OCI-LY1 (cell line): Measurements from ENCODE around the gene HYKK.

Source experiments
- H2AFZ ChIP-seq: fragments of 200-600 bp; sonication (generic), shearing (Covaris generic); 2 replicates; pipeline ENCODE4 v1.6.0; 2014; ENCODE audit warnings: antibody characterized with exemption, mild to moderate bottlenecking, low read length
- H3F3A ChIP-seq: fragments of 200-600 bp; sonication (generic), shearing (Covaris generic); 2 replicates; pipeline ENCODE4 v1.6.0; 2014; ENCODE audit warnings: mild to moderate bottlenecking, antibody characterized with exemption, low read length, moderate library complexity; ENCODE audit not compliant: insufficient read depth
- H3K27ac ChIP-seq: fragments of 200-600 bp; sonication (generic); 2 replicates; pipeline ENCODE4 v1.5.1; 2014; ENCODE audit warnings: low read length, mixed run types, mild to moderate bottlenecking, low read depth; ENCODE audit not compliant: poor library complexity, severe bottlenecking
- H3K27me3 ChIP-seq: fragments of 200-600 bp; sonication (generic); 2 replicates; pipeline ENCODE4 v1.6.0; 2014; ENCODE audit warnings: antibody characterized with exemption, mild to moderate bottlenecking, low read length, moderate library complexity; ENCODE audit not compliant: insufficient read depth
- H3K36me3 ChIP-seq: fragments of 200-600 bp; sonication (generic); 2 replicates; pipeline ENCODE4 v1.6.1; 2014; ENCODE audit warnings: mild to moderate bottlenecking, antibody characterized with exemption, low read length, moderate library complexity, mixed read lengths; ENCODE audit not compliant: insufficient read depth
- H3K4me1 ChIP-seq: fragments of 200-600 bp; sonication (generic); 2 replicates; pipeline ENCODE4 v1.5.1; 2014; ENCODE audit warnings: mild to moderate bottlenecking, low read length, moderate library complexity; ENCODE audit not compliant: insufficient read depth, severe bottlenecking
- H3K4me2 ChIP-seq: fragments of 200-600 bp; sonication (generic), shearing (Covaris generic); 2 replicates; pipeline ENCODE4 v1.6.1; 2014; ENCODE audit warnings: low read length
- H3K4me3 ChIP-seq: fragments of 200-600 bp; sonication (generic); 2 replicates; pipeline ENCODE4 v1.5.1; 2014; ENCODE audit warnings: low read length, low read depth, mild to moderate bottlenecking, mixed read lengths; ENCODE audit not compliant: poor library complexity, severe bottlenecking
- H3K79me2 ChIP-seq: fragments of 200-600 bp; shearing (Covaris generic); 2 replicates; pipeline ENCODE4 v1.6.1; 2016; ENCODE audit warnings: mixed run types, low read length, mixed read lengths; ENCODE audit not compliant: insufficient read depth
- H3K9ac ChIP-seq: fragments of 200-600 bp; sonication (generic), shearing (Covaris generic); 2 replicates; pipeline ENCODE4 v1.6.1; 2014; ENCODE audit warnings: mild to moderate bottlenecking, low read length, mixed read lengths
- H3K9me2 ChIP-seq: fragments of 200-600 bp; sonication (generic), shearing (Covaris generic); 2 replicates; pipeline ENCODE4 v1.6.1; 2014; ENCODE audit warnings: low read depth, mild to moderate bottlenecking, low read length, mixed read lengths
- H3K9me3 ChIP-seq: fragments of 200-600 bp; shearing (Covaris generic); 2 replicates; pipeline ENCODE4 v1.6.1; 2014; ENCODE audit warnings: low read length, mixed read lengths
- H4K20me1 ChIP-seq: fragments of 200-600 bp; sonication (generic), shearing (Covaris generic); 2 replicates; pipeline ENCODE4 v1.6.0; 2016; ENCODE audit warnings: mild to moderate bottlenecking, low read length; ENCODE audit not compliant: insufficient read depth
- CTCF ChIP-seq: fragments of 200-600 bp; sonication (generic), shearing (Covaris generic); IDR thresholded peaks from 2 replicates; pipeline ENCODE4 v1.5.1; 2017; ENCODE audit warnings: mild to moderate bottlenecking, antibody characterized with exemption, low read length, moderate library complexity, mixed read lengths
- EZH2 ChIP-seq: fragments of 200-600 bp; sonication (generic), shearing (Covaris generic); IDR thresholded peaks from 2 replicates; pipeline ENCODE4 v1.8.0; 2017; ENCODE audit warnings: borderline replicate concordance, mixed run types, mild to moderate bottlenecking, antibody characterized with exemption, low read length, moderate library complexity, mixed read lengths

HYKK gene

GRCh38 chr15:78571382-78571781 lies 64.0 kb downstream of the HYKK start:
- Histone ChIP-seq H3F3A (no peaks in the 10 kb centered on the region), H3K36me3 (no peaks in the 10 kb centered on the region), H3K27me3 (no peaks in the 10 kb centered on the region; the same call in 1 of the 2 replicates), H3K4me1 (peaks cover 1% of the 10 kb centered on the region), H3K4me3 (no peak overlapping the region), H2AFZ (no peak overlapping the region), H3K4me2 (no peak overlapping the region), H3K9ac (no peak overlapping the region), H3K79me2 (no peaks in the 10 kb centered on the region), H3K9me2 (no peaks in the 10 kb centered on the region), H3K9me3 (no peaks in the 10 kb centered on the region), H3K27ac (no peak overlapping the region), H4K20me1 (no peaks in the 10 kb centered on the region)
- no peak for TF ChIP-seq CTCF

GRCh38 chr15:78573416-78573815 lies 66.0 kb downstream of the HYKK start:
- H3K27me3 ChIP-seq: no peaks in the 10 kb centered on the region; the same call in 1 of the 2 replicates
- H3K4me3 ChIP-seq: no peak overlapping the region
- H3K9me2 ChIP-seq: no peaks in the 10 kb centered on the region
- TF ChIP-seq CTCF: no peak
- H3F3A ChIP-seq: no peaks in the 10 kb centered on the region
- no peak overlapping the region for H3K9ac ChIP-seq
- H3K4me1 ChIP-seq: no peaks in the 10 kb centered on the region
- H3K79me2 ChIP-seq: no peaks in the 10 kb centered on the region
- no peaks in the 10 kb centered on the region for H3K36me3 ChIP-seq
- no peaks in the 10 kb centered on the region for H3K9me3 ChIP-seq
- no peak overlapping the region for H3K27ac ChIP-seq
- no peaks in the 10 kb centered on the region for H4K20me1 ChIP-seq
- H3K4me2 ChIP-seq: no peak overlapping the region
- H2AFZ ChIP-seq: no peak overlapping the region

GRCh38 chr15:78574944-78575343 lies 67.6 kb downstream of the HYKK start:
- H3F3A ChIP-seq: no peaks in the 10 kb centered on the region
- no peak for TF ChIP-seq EZH2
- TF ChIP-seq CTCF: no peak

More at GRCh38 chr15:78574944-78575343, 67.6 kb downstream of the HYKK start:
- H3K9me3 ChIP-seq: no peaks in the 10 kb centered on the region
- H3K4me2 ChIP-seq: no peak overlapping the region
- no peaks in the 10 kb centered on the region for H3K79me2 ChIP-seq
- no peaks in the 10 kb centered on the region for H4K20me1 ChIP-seq
- H3K27me3 ChIP-seq: no peaks in the 10 kb centered on the region; the same call in 1 of the 2 replicates
- H3K36me3 ChIP-seq: no peaks in the 10 kb centered on the region
- H3K4me1 ChIP-seq: no peaks in the 10 kb centered on the region
- no peak overlapping the region for H3K27ac ChIP-seq
- H3K4me3 ChIP-seq: no peak overlapping the region
- H3K9ac ChIP-seq: no peak overlapping the region
- no peak overlapping the region for H2AFZ ChIP-seq
- no peaks in the 10 kb centered on the region for H3K9me2 ChIP-seq
